Measurements from ENCODE around the gene LCN15.

DNA sequence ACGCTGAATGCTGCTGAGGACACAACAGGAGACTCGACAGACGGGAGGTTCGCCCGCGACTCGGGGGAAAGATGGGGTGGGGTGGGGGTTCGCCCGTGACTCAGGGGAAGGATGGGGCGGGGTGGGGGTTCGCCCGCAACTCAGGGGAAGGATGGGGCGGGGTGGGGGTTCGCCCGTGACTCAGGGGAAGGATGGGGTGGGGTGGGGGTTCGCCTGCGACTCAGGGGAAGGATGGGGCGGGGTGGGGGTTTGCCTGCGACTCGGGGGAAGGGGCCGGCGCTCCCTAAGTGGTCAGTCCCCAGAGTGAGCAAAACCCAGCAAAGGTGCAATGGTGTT lies 18.2 kb downstream of the LCN15 start:
- TF ChIP-seq, protein P1, sequence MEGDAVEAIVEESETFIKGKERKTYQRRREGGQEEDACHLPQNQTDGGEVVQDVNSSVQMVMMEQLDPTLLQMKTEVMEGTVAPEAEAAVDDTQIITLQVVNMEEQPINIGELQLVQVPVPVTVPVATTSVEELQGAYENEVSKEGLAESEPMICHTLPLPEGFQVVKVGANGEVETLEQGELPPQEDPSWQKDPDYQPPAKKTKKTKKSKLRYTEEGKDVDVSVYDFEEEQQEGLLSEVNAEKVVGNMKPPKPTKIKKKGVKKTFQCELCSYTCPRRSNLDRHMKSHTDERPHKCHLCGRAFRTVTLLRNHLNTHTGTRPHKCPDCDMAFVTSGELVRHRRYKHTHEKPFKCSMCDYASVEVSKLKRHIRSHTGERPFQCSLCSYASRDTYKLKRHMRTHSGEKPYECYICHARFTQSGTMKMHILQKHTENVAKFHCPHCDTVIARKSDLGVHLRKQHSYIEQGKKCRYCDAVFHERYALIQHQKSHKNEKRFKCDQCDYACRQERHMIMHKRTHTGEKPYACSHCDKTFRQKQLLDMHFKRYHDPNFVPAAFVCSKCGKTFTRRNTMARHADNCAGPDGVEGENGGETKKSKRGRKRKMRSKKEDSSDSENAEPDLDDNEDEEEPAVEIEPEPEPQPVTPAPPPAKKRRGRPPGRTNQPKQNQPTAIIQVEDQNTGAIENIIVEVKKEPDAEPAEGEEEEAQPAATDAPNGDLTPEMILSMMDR (IDR thresholded peaks at IDR 0.05): no peak
- no peak for TF ChIP-seq POLR2A (IDR thresholded peaks at IDR 0.05)

Measured in Peyer's patch (tissue), 4 donors.